Endothelial cell (in vitro differentiated cells): ENCODE data around the gene CABYR. TPM values are rescaled to one million over a fixed set of nuclear protein-coding genes. Genes with fewer than 3 reads are reported as not detected.
A peak's percentile ranks its signal among the peaks of the same experiment; 100 is the strongest.

ENCODE experiments used
- DNase-seq: peaks from one replicate; pipeline ENCODE4 v3.0.0; 2021; ENCODE audit warnings: low spot score
- H3K27ac Mint-ChIP-seq: one replicate; pipeline ENCODE4 v1.8.0; 2021; ENCODE audit warnings: mixed read lengths, inconsistent platforms; ENCODE audit not compliant: unreplicated experiment
- H3K27me3 Mint-ChIP-seq: one replicate; pipeline ENCODE4 v1.8.0; 2021; ENCODE audit warnings: mild to moderate bottlenecking, moderate library complexity, mixed read lengths, inconsistent platforms; ENCODE audit not compliant: unreplicated experiment
- H3K36me3 Mint-ChIP-seq: one replicate; pipeline ENCODE4 v1.8.0; 2021; ENCODE audit warnings: mild to moderate bottlenecking, low read depth, mixed read lengths, inconsistent platforms; ENCODE audit not compliant: unreplicated experiment
- H3K4me1 Mint-ChIP-seq: one replicate; pipeline ENCODE4 v1.8.0; 2021; ENCODE audit warnings: mild to moderate bottlenecking, mixed read lengths, inconsistent platforms; ENCODE audit not compliant: unreplicated experiment
- H3K4me3 Mint-ChIP-seq: one replicate; pipeline ENCODE4 v1.8.0; 2021; ENCODE audit warnings: mild to moderate bottlenecking, mixed read lengths, inconsistent platforms; ENCODE audit not compliant: unreplicated experiment
- H3K9me3 Mint-ChIP-seq: one replicate; pipeline ENCODE4 v1.8.0; 2021; ENCODE audit warnings: mixed read lengths, inconsistent platforms; ENCODE audit not compliant: unreplicated experiment
- CTCF ChIP-seq: fragments of 200-600 bp; sonication (generic); IDR thresholded peaks from one replicate; pipeline ENCODE4 v1.5.0; 2021; ENCODE audit warnings: antibody characterized with exemption; ENCODE audit not compliant: unreplicated experiment
- total RNA-seq: library from RNA; stranded (reverse); fragmentation: NEBNext Ultra II Directional; extraction: Animal tissue kit (Norgen Biotek cat#: 25700); gene quantifications from one replicate; pipeline ENCODE4 v1.2.1, GENCODE V29; 2021; ENCODE audit not compliant: unreplicated experiment

CABYR gene
- total RNA-seq, 1 donor from 2014 or later, result 8.4 TPM

GRCh38 chr18:24095976-24096375 lies 42.9 kb upstream of the CABYR start:
- H3K4me1 Mint-ChIP-seq, result no peaks in the 10 kb centered on the region
- no peaks in the 10 kb centered on the region for H3K27me3 Mint-ChIP-seq
- no peaks in the 10 kb centered on the region for H3K9me3 Mint-ChIP-seq
- peaks cover 10% of the 10 kb centered on the region for H3K36me3 Mint-ChIP-seq
- no peak for TF ChIP-seq CTCF
- no peak for DNase-seq
- H3K4me3 Mint-ChIP-seq, result peak overlapping the region; percentile 51
- no peak overlapping the region for H3K27ac Mint-ChIP-seq

GRCh38 chr18:24103320-24104021 lies 35.4 kb upstream of the CABYR start:
- no peak for TF ChIP-seq CTCF
- H3K4me1 Mint-ChIP-seq, result peaks cover 2% of the 10 kb centered on the region
- no peaks in the 10 kb centered on the region for H3K9me3 Mint-ChIP-seq
- no peak overlapping the region for H3K27ac Mint-ChIP-seq
- H3K4me3 Mint-ChIP-seq, result no peak overlapping the region
- H3K36me3 Mint-ChIP-seq, result no peaks in the 10 kb centered on the region
- H3K27me3 Mint-ChIP-seq, result peaks cover 2% of the 10 kb centered on the region
- no peak for DNase-seq

GRCh38 chr18:24104486-24104885 lies 34.4 kb upstream of the CABYR start:
- H3K4me1 Mint-ChIP-seq, result peaks cover 2% of the 10 kb centered on the region
- H3K4me3 Mint-ChIP-seq, result no peak overlapping the region
- H3K36me3 Mint-ChIP-seq, result no peaks in the 10 kb centered on the region

GRCh38 chr18:24108641-24109040 lies 30.2 kb upstream of the CABYR start:
- no peak overlapping the region for H3K4me3 Mint-ChIP-seq
- peaks cover 2% of the 10 kb centered on the region for H3K4me1 Mint-ChIP-seq
- H3K27ac Mint-ChIP-seq, result no peak overlapping the region
- H3K9me3 Mint-ChIP-seq, result no peaks in the 10 kb centered on the region
- no peak for DNase-seq
- no peak for TF ChIP-seq CTCF
- H3K27me3 Mint-ChIP-seq, result peaks cover 2% of the 10 kb centered on the region
- no peaks in the 10 kb centered on the region for H3K36me3 Mint-ChIP-seq

More at GRCh38 chr18:24104486-24104885, 34.4 kb upstream of the CABYR start:
- no peaks in the 10 kb centered on the region for H3K9me3 Mint-ChIP-seq
- DNase-seq, result no peak
- no peak for TF ChIP-seq CTCF
- H3K27ac Mint-ChIP-seq, result no peak overlapping the region
- peaks cover 2% of the 10 kb centered on the region for H3K27me3 Mint-ChIP-seq

GRCh38 chr18:24111936-24112335 lies 26.9 kb upstream of the CABYR start:
- H3K27me3 Mint-ChIP-seq, result no peaks in the 10 kb centered on the region
- no peaks in the 10 kb centered on the region for H3K9me3 Mint-ChIP-seq
- no peak overlapping the region for H3K27ac Mint-ChIP-seq
- no peaks in the 10 kb centered on the region for H3K4me1 Mint-ChIP-seq
- TF ChIP-seq CTCF, result no peak
- no peak for DNase-seq
- no peaks in the 10 kb centered on the region for H3K36me3 Mint-ChIP-seq
- H3K4me3 Mint-ChIP-seq, result no peak overlapping the region
